ENCODE data around the gene KIF3A.
A peak's percentile ranks its signal among the peaks of the same experiment; 100 is the strongest.

KIF3A gene

DNA sequence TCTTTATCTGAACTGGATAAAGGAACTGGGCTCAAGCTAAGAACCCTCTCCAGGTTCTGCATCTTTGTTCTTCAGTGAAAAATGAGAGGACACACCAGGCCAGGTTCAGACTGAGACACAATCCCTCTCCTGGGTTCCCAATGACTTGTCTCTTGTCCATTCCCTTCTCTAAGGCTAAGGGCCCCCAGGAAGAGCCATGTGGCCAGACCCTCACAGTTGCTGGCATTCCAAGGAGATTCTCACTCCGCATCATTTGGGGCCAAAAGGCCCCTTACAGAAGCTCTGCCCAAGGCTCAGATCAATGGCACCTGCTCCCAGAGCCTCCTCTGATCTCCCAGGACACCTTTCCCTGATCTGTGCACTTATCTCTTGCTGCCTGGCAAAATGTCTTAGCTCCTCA is 58.6 kb downstream of the KIF3A start:
- no peaks in the 10 kb centered on the region for H3K36me3 ChIP-seq (ENCODE audit: control insufficient read depth in 1 of 2, insufficient read depth in 2 of 2, low read length in 2 of 2)
- no peak overlapping the region for H3K27ac ChIP-seq (ENCODE audit: low read depth, low read length)

DNA sequence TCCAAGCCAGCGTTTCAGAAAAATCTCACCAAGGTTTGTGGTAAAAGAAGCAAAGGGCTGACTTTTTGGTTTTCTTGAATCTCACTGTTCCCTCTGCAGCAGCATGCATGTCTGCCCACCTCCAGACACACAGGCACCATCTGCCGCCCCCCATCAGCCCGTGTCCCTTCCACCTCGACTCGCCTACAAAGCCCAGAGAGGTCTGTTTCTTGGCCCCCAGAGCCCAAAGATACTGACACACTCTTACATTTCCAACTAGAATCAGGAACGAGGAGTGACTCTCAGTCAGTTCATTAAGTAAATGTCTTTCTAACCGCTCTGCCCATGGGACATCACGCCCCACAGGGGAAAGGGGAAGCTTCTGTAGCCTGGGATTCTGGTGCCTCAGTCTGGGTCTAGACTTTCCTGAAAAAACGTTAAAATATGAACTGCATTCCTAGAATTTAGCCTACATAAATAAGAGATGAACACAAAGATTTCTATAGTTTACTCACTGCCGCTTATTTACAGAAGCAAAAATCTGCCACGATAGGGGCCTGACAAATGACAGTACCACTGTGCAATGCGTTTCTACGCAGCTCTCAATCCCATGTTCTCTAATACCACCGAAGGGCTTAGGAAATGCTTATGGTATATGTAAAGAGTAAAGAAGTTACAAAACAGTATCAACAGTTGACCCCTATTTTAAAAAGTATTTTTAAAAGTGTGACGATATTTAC is 59.5 kb downstream of the KIF3A start:
- no peaks in the 10 kb centered on the region for H3K9me3 ChIP-seq (ENCODE audit: control insufficient read depth in 1 of 2, low read length in 2 of 2)
- H3K4me1 ChIP-seq (ENCODE audit: control insufficient read depth in 1 of 2, insufficient read depth in 2 of 2, low read length in 2 of 2): peaks cover 20 to 21% of the 10 kb centered on the region in 2 donors
- H3K27ac ChIP-seq (ENCODE audit: low read depth, low read length): no peak overlapping the region
- no peak overlapping the region for H3K9ac ChIP-seq (ENCODE audit: low read depth in 1 of 2, low read length in 2 of 2)
- H3K36me3 ChIP-seq (ENCODE audit: control insufficient read depth in 1 of 2, insufficient read depth in 2 of 2, low read length in 2 of 2): no peaks in the 10 kb centered on the region
- H3K4me3 ChIP-seq (ENCODE audit: low read depth in 1 of 2, low read length in 2 of 2): no peak overlapping the region
- H3K27me3 ChIP-seq (ENCODE audit: control insufficient read depth in 1 of 2, insufficient read depth in 2 of 2, low read length in 2 of 2): no peaks in the 10 kb centered on the region

More for the DNA sequence above, 58.6 kb downstream of the KIF3A start:
- peaks cover 14 to 17% of the 10 kb centered on the region in 2 donors for H3K4me1 ChIP-seq (ENCODE audit: control insufficient read depth in 1 of 2, insufficient read depth in 2 of 2, low read length in 2 of 2)
- H3K4me3 ChIP-seq (ENCODE audit: low read depth in 1 of 2, low read length in 2 of 2): no peak overlapping the region
- H3K9ac ChIP-seq (ENCODE audit: low read depth in 1 of 2, low read length in 2 of 2): no peak overlapping the region
- no peaks in the 10 kb centered on the region for H3K27me3 ChIP-seq (ENCODE audit: control insufficient read depth in 1 of 2, insufficient read depth in 2 of 2, low read length in 2 of 2)
- no peaks in the 10 kb centered on the region for H3K9me3 ChIP-seq (ENCODE audit: control insufficient read depth in 1 of 2, low read length in 2 of 2)

- no peak overlapping the region for H3K27ac ChIP-seq (ENCODE audit: low read depth, low read length)
- no peaks in the 10 kb centered on the region for H3K27me3 ChIP-seq (ENCODE audit: control insufficient read depth in 1 of 2, insufficient read depth in 2 of 2, low read length in 2 of 2)
- H3K36me3 ChIP-seq (ENCODE audit: control insufficient read depth in 1 of 2, insufficient read depth in 2 of 2, low read length in 2 of 2): no peaks in the 10 kb centered on the region
- no peak overlapping the region for H3K9ac ChIP-seq (ENCODE audit: low read depth in 1 of 2, low read length in 2 of 2)
- H3K4me3 ChIP-seq (ENCODE audit: low read depth in 1 of 2, low read length in 2 of 2): no peak overlapping the region
- H3K4me1 ChIP-seq (ENCODE audit: control insufficient read depth in 1 of 2, insufficient read depth in 2 of 2, low read length in 2 of 2): peaks cover 20 to 21% of the 10 kb centered on the region in 2 donors
- H3K9me3 ChIP-seq (ENCODE audit: control insufficient read depth in 1 of 2, low read length in 2 of 2): no peaks in the 10 kb centered on the region
These were observed 60.2 kb downstream of the KIF3A start for GRCh38 chr5:132677191-132677590.

DNA sequence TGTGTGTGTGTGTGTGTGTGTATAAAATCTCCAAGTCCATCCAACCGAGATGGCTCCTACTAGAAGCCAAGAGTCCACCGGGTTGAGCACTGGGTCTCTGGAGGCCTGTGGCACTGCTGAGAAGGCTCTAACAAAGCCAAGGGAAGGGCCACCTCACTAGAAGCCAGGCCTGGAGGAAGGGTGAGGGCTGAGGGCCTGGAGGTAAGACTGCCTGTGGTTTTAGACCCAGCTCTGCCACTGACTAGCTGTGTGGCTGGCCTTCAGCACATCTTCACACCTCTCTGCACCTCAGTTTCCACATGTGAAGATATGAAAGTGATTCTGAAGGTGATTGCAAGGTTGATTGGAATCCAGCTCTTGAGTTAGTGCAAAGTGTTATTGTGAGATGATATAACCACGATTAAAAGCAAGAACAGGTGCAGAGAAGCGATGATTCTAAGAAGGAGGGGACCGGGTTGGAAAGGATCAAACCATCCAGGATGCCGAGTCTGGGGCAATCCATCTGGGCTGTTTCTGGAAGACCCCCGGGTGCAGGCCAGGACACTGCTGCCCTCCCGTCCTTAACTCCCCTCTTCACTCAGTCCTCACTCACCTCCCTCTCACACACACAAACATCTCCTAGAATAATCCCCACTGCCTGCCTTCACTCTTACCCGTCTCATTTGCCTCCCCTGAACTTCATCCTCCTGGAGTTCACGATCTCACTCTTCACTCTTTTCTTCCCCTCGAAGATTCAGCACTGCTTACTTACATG is 61.2 kb downstream of the KIF3A start:
- Histone ChIP-seq H3K27me3 (ENCODE audit: control insufficient read depth in 1 of 2, insufficient read depth in 2 of 2, low read length in 2 of 2) (no peaks in the 10 kb centered on the region), H3K36me3 (ENCODE audit: control insufficient read depth in 1 of 2, insufficient read depth in 2 of 2, low read length in 2 of 2) (no peaks in the 10 kb centered on the region), H3K9ac (ENCODE audit: low read depth in 1 of 2, low read length in 2 of 2) (no peak overlapping the region), H3K27ac (ENCODE audit: low read depth, low read length) (no peak overlapping the region), H3K4me1 (ENCODE audit: control insufficient read depth in 1 of 2, insufficient read depth in 2 of 2, low read length in 2 of 2) (peaks cover 20 to 21% of the 10 kb centered on the region in 2 donors), H3K9me3 (ENCODE audit: control insufficient read depth in 1 of 2, low read length in 2 of 2) (no peaks in the 10 kb centered on the region), H3K4me3 (ENCODE audit: low read depth in 1 of 2, low read length in 2 of 2) (no peak overlapping the region)

GRCh38 chr5:132674671-132675506 is 62.5 kb downstream of the KIF3A start:
- no peak overlapping the region for H3K9ac ChIP-seq (ENCODE audit: low read depth in 1 of 2, low read length in 2 of 2)
- H3K36me3 ChIP-seq (ENCODE audit: control insufficient read depth in 1 of 2, insufficient read depth in 2 of 2, low read length in 2 of 2): no peaks in the 10 kb centered on the region
- H3K27me3 ChIP-seq (ENCODE audit: control insufficient read depth in 1 of 2, insufficient read depth in 2 of 2, low read length in 2 of 2): no peaks in the 10 kb centered on the region
- no peak overlapping the region for H3K4me3 ChIP-seq (ENCODE audit: low read depth in 1 of 2, low read length in 2 of 2)
- H3K27ac ChIP-seq (ENCODE audit: low read depth, low read length): peak overlapping the region; percentile 60
- peaks cover 20 to 21% of the 10 kb centered on the region in 2 donors for H3K4me1 ChIP-seq (ENCODE audit: control insufficient read depth in 1 of 2, insufficient read depth in 2 of 2, low read length in 2 of 2)
- H3K9me3 ChIP-seq (ENCODE audit: control insufficient read depth in 1 of 2, low read length in 2 of 2): no peaks in the 10 kb centered on the region

DNA sequence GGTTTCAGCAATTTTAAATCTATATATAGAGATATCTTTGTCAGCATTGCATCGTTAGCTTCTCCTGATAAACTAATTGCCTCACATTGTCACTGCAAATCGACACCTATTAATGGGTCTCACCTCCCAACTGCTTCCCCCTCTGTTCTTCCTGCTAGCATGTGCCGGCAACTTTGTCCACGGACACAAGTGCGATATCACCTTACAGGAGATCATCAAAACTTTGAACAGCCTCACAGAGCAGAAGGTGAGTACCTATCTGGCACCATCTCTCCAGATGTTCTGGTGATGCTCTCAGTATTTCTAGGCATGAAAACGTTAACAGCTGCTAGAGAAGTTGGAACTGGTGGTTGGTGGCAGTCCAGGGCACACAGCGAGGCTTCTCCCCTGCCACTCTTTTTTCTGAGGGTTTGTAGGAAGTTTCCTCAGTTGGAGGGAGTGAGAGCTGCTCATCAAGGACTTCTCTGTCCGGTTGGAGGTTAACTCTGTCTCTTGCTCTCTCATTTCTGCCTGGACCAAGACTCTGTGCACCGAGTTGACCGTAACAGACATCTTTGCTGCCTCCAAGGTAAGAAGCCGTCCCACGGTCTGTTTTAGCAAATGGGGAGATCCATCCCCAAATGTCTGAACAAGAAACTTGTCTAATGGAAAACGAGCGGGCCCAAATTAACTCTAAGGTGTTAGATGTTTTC is 63.3 kb downstream of the KIF3A start, which contains the start of gene IL4:
Gene IL4, plus strand, starts transcription at position 51 of the 692 bp plus-strand sequence. Its CDS starts 62 bp downstream, at position 113.
- peaks cover 20 to 27% of the 10 kb centered on the region in 2 donors for H3K4me1 ChIP-seq (ENCODE audit: control insufficient read depth in 1 of 2, insufficient read depth in 2 of 2, low read length in 2 of 2)
- no peak within 1 kb of the TSS for H3K4me3 ChIP-seq (ENCODE audit: low read depth in 1 of 2, low read length in 2 of 2)
- no peak within 1 kb of the TSS for H3K9ac ChIP-seq (ENCODE audit: low read depth in 1 of 2, low read length in 2 of 2)
- H3K36me3 ChIP-seq (ENCODE audit: control insufficient read depth in 1 of 2, insufficient read depth in 2 of 2, low read length in 2 of 2): no peaks in the 10 kb centered on the region
- no peaks in the 10 kb centered on the region for H3K9me3 ChIP-seq (ENCODE audit: control insufficient read depth in 1 of 2, low read length in 2 of 2)
- H3K27me3 ChIP-seq (ENCODE audit: control insufficient read depth in 1 of 2, insufficient read depth in 2 of 2, low read length in 2 of 2): no peaks in the 10 kb centered on the region
- peak within 1 kb of the TSS; percentile 60 for H3K27ac ChIP-seq (ENCODE audit: low read depth, low read length)

GRCh38 chr5:132673488-132673887 is 63.9 kb downstream of the KIF3A start:
- H3K27me3 ChIP-seq (ENCODE audit: control insufficient read depth in 1 of 2, insufficient read depth in 2 of 2, low read length in 2 of 2): no peaks in the 10 kb centered on the region
- no peak overlapping the region for H3K4me3 ChIP-seq (ENCODE audit: low read depth in 1 of 2, low read length in 2 of 2)
- H3K9ac ChIP-seq (ENCODE audit: low read depth in 1 of 2, low read length in 2 of 2): no peak overlapping the region
- no peaks in the 10 kb centered on the region for H3K9me3 ChIP-seq (ENCODE audit: control insufficient read depth in 1 of 2, low read length in 2 of 2)
- peaks cover 20 to 27% of the 10 kb centered on the region in 2 donors for H3K4me1 ChIP-seq (ENCODE audit: control insufficient read depth in 1 of 2, insufficient read depth in 2 of 2, low read length in 2 of 2)
- no peaks in the 10 kb centered on the region for H3K36me3 ChIP-seq (ENCODE audit: control insufficient read depth in 1 of 2, insufficient read depth in 2 of 2, low read length in 2 of 2)
- no peak overlapping the region for H3K27ac ChIP-seq (ENCODE audit: low read depth, low read length)

GRCh38 chr5:132671000-132671399 is 66.3 kb downstream of the KIF3A start:
- peaks cover 20 to 25% of the 10 kb centered on the region in 2 donors for H3K4me1 ChIP-seq (ENCODE audit: control insufficient read depth in 1 of 2, insufficient read depth in 2 of 2, low read length in 2 of 2)

DNA sequence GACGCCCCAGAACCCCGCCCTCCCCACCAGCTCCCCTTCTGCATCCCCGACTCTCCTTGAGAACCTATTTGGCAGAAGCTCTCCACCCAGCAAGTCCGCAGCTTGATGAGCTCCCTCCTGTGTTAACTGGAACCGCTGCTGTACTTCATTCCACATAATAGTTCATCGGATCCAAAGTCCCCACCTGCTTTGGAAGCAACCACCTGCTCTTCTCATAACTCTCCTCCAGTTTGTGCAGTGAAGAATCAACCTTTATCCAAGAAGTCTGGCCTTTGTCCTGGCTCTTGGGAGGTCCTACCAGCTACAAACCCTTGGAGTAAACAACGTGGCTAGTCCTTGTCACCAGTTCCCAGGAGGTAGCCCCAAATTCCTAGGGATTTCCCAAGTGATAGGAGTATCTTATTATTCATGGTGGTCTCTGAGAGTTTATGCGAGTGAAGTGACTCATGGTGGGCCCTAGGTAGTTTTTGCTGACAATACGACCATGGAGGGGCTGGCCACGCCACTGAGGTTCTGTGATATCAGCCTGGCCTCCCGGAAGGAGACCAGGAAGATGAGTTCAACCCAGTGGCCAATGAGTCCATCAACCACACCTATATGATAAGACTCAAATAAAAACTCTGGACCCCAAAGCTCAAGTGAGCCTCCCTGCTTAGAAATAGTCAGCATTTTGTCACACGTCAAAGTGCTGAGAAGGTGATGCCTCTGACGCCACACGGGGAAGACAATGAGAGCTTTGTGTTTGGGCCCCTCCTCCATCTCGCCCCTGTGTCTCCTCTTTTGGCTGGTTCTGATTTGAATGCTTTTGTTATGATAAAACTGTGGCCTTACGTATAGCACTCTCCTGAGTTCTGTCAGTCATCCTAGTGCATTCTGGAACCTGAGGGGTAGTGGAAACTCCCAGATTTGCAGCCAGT is 67.1 kb downstream of the KIF3A start:
- Histone ChIP-seq H3K4me3 (ENCODE audit: low read depth in 1 of 2, low read length in 2 of 2) (no peak overlapping the region), H3K9ac (ENCODE audit: low read depth in 1 of 2, low read length in 2 of 2) (no peak overlapping the region), H3K9me3 (ENCODE audit: control insufficient read depth in 1 of 2, low read length in 2 of 2) (no peaks in the 10 kb centered on the region), H3K36me3 (ENCODE audit: control insufficient read depth in 1 of 2, insufficient read depth in 2 of 2, low read length in 2 of 2) (no peaks in the 10 kb centered on the region), H3K4me1 (ENCODE audit: control insufficient read depth in 1 of 2, insufficient read depth in 2 of 2, low read length in 2 of 2) (peaks cover 20 to 25% of the 10 kb centered on the region in 2 donors), H3K27me3 (ENCODE audit: control insufficient read depth in 1 of 2, insufficient read depth in 2 of 2, low read length in 2 of 2) (no peaks in the 10 kb centered on the region), H3K27ac (ENCODE audit: low read depth, low read length) (no peak overlapping the region)

More at GRCh38 chr5:132671000-132671399, 66.3 kb downstream of the KIF3A start:
- no peaks in the 10 kb centered on the region for H3K27me3 ChIP-seq (ENCODE audit: control insufficient read depth in 1 of 2, insufficient read depth in 2 of 2, low read length in 2 of 2)
- H3K9ac ChIP-seq (ENCODE audit: low read depth in 1 of 2, low read length in 2 of 2): no peak overlapping the region
- H3K27ac ChIP-seq (ENCODE audit: low read depth, low read length): no peak overlapping the region
- no peak overlapping the region for H3K4me3 ChIP-seq (ENCODE audit: low read depth in 1 of 2, low read length in 2 of 2)
- no peaks in the 10 kb centered on the region for H3K9me3 ChIP-seq (ENCODE audit: control insufficient read depth in 1 of 2, low read length in 2 of 2)
- H3K36me3 ChIP-seq (ENCODE audit: control insufficient read depth in 1 of 2, insufficient read depth in 2 of 2, low read length in 2 of 2): no peaks in the 10 kb centered on the region
